ENCODE data around the gene DEPDC7.
"Not testable (repeated sequence)": the region's sequence is repeated elsewhere in the genome, so short reads cannot be mapped to it uniquely, and the experiment has no call there.

GRCh38 chr11:32972233-32972632 is 43.4 kb upstream of the DEPDC7 start:
- not testable (repeated sequence) for TF ChIP-seq EP300 (IDR thresholded peaks at IDR 0.05; ENCODE audit: borderline replicate concordance in 1 of 2, low read depth in 2 of 2, low read length in 2 of 2); CTCF (IDR thresholded peaks at IDR 0.05; ENCODE audit: control extremely low read depth in 1 of 3, insufficient read depth in 1 of 3, low read depth in 1 of 3, low read length in 3 of 3); SUZ12 (IDR thresholded peaks at IDR 0.05; ENCODE audit: low read length); EZH2 (IDR thresholded peaks at IDR 0.05; ENCODE audit: low read depth, low read length, severe bottlenecking); MAFK (IDR thresholded peaks at IDR 0.05; ENCODE audit: low read depth, low read length); ATF3 (IDR thresholded peaks at IDR 0.05; ENCODE audit: insufficient read depth, low read depth, low read length); USF2 (IDR thresholded peaks at IDR 0.05; ENCODE audit: low read length); YY1 (IDR thresholded peaks at IDR 0.05; ENCODE audit: low read depth, low read length); NRF1 (IDR thresholded peaks at IDR 0.05; ENCODE audit: low read depth, low read length); SAP30 (IDR thresholded peaks at IDR 0.05; ENCODE audit: insufficient read depth, insufficient replicate concordance, low read length); RAD21 (IDR thresholded peaks at IDR 0.05 in 1 of 2, conservative IDR thresholded peaks at IDR 0.05 in 1 of 2; ENCODE audit: low read depth in 2 of 2, low read length in 2 of 2); HDAC2 (IDR thresholded peaks at IDR 0.05; ENCODE audit: borderline replicate concordance in 1 of 2, low read depth in 2 of 2, low read length in 2 of 2); JUN (IDR thresholded peaks at IDR 0.05; ENCODE audit: low read depth, low read length); POLR2A (IDR thresholded peaks at IDR 0.05; ENCODE audit: control extremely low read depth in 1 of 2, low read depth in 2 of 2, low read length in 2 of 2)

Data from H1 (cell line).